GM12873 (cell line): ENCODE measurements around the gene BCORL1.

Source experiments
- TF ChIP-seq, protein P1 (sequence below): IDR thresholded peaks from 2 replicates; pipeline ENCODE4 v1.5.1; 2012; ENCODE audit warnings: low read depth, mild to moderate bottlenecking, moderate library complexity, low read length, control low read depth; ENCODE audit not compliant: insufficient read depth; ENCODE audit errors: missing control alignments

BCORL1 gene

DNA sequence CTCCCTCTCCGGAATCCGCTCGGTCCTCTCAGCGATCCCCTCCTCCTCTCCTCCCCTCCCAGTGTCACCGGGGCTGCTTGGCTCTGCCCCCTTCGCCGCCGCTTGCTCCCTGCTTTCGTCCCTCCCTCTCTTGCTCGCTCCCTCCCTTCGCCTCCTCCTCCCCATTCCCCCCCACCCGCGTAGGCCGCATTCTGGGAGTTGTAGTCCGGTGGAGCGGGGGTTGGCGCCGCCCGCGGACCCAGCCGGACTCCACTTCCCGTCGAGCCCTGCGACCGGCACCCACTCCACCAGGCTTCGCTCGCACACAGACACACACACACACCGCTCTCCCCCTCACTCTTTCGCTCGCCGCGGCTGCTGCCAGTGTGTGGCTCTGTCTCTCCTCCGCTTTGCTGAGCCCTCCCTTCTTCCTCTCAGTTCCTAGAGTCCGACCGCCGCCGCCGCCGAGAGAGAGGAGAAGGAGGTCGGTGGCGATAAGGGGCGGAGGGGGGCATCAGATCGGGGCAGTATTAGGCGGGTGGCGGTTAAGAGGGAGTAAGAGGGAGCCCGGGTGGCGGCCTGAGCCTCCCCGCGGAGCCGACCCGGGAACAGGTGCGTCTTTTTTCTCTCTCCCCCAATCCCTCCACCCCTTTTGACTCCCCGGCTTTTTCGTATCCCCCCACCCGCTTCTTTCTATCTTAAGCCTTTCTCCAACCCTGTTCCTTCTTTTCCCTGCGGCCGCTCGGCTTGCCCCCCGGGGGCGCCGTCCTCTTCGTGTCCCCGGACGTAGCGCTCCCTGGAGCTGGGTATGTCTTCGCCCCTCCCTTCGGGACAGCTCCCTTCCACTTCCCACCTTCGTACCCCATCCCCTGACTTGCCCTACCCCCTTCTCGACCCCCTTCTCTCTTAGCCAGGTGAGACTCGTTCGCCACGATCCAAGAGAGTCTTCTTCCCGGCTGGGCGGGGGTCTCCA, at the start of gene BCORL1:
TSS of gene BCORL1 (plus strand) at position 336 of the 952 bp plus-strand sequence. CDS start 22,597 bp downstream, outside the sequence.
- TF ChIP-seq, protein P1, sequence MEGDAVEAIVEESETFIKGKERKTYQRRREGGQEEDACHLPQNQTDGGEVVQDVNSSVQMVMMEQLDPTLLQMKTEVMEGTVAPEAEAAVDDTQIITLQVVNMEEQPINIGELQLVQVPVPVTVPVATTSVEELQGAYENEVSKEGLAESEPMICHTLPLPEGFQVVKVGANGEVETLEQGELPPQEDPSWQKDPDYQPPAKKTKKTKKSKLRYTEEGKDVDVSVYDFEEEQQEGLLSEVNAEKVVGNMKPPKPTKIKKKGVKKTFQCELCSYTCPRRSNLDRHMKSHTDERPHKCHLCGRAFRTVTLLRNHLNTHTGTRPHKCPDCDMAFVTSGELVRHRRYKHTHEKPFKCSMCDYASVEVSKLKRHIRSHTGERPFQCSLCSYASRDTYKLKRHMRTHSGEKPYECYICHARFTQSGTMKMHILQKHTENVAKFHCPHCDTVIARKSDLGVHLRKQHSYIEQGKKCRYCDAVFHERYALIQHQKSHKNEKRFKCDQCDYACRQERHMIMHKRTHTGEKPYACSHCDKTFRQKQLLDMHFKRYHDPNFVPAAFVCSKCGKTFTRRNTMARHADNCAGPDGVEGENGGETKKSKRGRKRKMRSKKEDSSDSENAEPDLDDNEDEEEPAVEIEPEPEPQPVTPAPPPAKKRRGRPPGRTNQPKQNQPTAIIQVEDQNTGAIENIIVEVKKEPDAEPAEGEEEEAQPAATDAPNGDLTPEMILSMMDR, result no peak

- TF ChIP-seq, protein P1, result no peak
Observed at GRCh38 chrX:129932821-129933321, 49.6 kb upstream of the BCORL1 start.

DNA sequence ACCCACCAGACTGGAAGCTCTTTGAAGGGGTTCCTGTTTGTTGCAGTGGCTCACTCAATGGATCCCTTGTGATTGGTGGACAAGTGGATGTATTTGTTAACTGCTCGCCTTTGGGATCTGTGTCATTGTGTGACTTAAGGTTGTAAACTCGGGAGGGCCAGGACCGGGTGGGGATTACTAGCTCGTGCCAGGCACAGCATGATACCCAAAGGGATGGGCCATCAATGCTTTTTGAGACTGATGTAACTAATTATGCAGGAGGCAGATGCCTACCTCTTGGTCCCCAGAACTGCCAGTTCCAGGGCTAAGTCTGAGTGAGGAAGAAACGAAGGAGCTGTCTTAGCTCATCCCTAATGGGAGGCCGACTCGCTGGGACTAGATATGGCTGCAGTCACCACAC, 48.7 kb upstream of the BCORL1 start:
- TF ChIP-seq, protein P1, result no peak

GRCh38 chrX:129934461-129934860, 48.0 kb upstream of the BCORL1 start:
- TF ChIP-seq, protein P1, result no peak

- TF ChIP-seq, protein P1, result no peak
Observed at GRCh38 chrX:129934952-129935351, 47.5 kb upstream of the BCORL1 start.

DNA sequence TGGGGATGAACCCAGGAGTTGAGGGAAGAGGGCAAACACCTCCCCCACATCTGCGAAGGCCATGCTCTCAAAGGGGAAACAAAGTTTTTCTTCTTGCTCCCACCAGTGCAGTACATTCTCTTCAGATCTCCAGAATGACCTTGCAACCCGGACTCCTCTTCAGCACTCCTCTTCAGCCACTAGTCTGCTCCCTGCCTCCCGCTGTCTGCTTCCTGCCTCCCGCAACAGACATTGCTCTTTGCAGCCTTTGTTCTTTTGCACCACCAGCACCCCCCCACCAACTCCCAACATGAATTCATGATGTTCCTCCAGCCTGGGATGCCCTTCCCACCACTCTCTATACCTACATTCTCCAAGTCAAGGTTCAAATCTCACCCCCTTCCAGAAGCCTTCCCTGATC, 44.4 kb upstream of the BCORL1 start:
- TF ChIP-seq, protein P1, result no peak

DNA sequence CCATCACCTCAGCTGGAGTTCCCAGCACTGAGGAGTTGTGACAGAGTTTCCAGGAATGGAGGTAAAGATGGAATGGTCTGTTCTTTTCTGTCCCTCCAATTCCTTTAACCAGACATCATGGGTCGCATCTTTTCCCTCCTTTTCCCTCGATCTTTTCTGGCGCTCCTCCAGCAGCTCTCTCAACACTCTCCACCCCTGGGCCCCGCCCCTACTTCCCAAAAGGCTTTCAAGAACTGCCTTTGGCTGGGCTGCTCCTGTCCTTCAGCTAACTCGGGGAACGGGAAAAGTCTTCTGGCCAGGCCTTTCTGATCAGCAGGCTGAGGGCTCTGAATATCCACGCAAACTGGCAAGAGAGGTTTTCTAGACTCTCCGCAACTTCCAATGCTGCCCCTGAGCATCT, 42.4 kb upstream of the BCORL1 start:
- TF ChIP-seq, protein P1, result no peak
